ENCODE data around the gene LRTM2. TPM values are rescaled to one million over a fixed set of nuclear protein-coding genes. Genes with fewer than 3 reads are reported as not detected.

Gene LRTM2
- not detected for total RNA-seq

- intact Hi-C loops (cut with DNase I), result loop anchor here (5.0 kb wide), 1 partner anchor 97 kb away; the partner anchor contains the start of gene CACNA2D4
Measured at GRCh38 chr12:1820191-1820895, at the start of gene LRTM2. LRTM2 (plus strand) TSS chr12:1820565; CDS start chr12:1828149, 7,584 bp downstream.

GRCh38 chr12:1773937-1774655 is 46.3 kb upstream of the LRTM2 start:
- H3K9me3 ChIP-seq, result no peaks in the 10 kb centered on the region
- H3K36me3 ChIP-seq, result peaks cover 6% of the 10 kb centered on the region
- TF ChIP-seq CTCF (IDR thresholded peaks at IDR 0.05), result no peak
- H3K27ac ChIP-seq, result no peak overlapping the region
- no peak overlapping the region for H3K9ac ChIP-seq (ENCODE audit: low read depth in 2 of 2, low read length in 2 of 2)
- no peaks in the 10 kb centered on the region for H3K27me3 ChIP-seq
- no peaks in the 10 kb centered on the region for H3K4me1 ChIP-seq
- intact Hi-C loops (cut with DNase I), result no loop called here
- no peak overlapping the region for H3K4me3 ChIP-seq
- no peak for DNase-seq

More at GRCh38 chr12:1820191-1820895, at the start of gene LRTM2:
- Histone ChIP-seq H3K27ac (no peak within 1 kb of the TSS), H3K4me3 (no peak within 1 kb of the TSS), H3K9ac (ENCODE audit: low read depth in 2 of 2, low read length in 2 of 2) (no peak within 1 kb of the TSS), H3K9me3 (no peaks in the 10 kb centered on the region), H3K27me3 (peaks cover 19% of the 10 kb centered on the region), H3K36me3 (no peaks in the 10 kb centered on the region), H3K4me1 (no peaks in the 10 kb centered on the region)
- no peak for TF ChIP-seq CTCF (IDR thresholded peaks at IDR 0.05)
- no peak for DNase-seq

- H3K9me3 ChIP-seq, result no peaks in the 10 kb centered on the region
- intact Hi-C loops (cut with DNase I), result no loop called here
- H3K27me3 ChIP-seq, result no peaks in the 10 kb centered on the region
- no peak for TF ChIP-seq CTCF (IDR thresholded peaks at IDR 0.05)
- no peak overlapping the region for H3K27ac ChIP-seq
- H3K4me3 ChIP-seq, result no peak overlapping the region
- DNase-seq, result no peak
- no peaks in the 10 kb centered on the region for H3K4me1 ChIP-seq
- peaks cover 14% of the 10 kb centered on the region for H3K36me3 ChIP-seq
- H3K9ac ChIP-seq (ENCODE audit: low read depth in 2 of 2, low read length in 2 of 2), result no peak overlapping the region
Measured at GRCh38 chr12:1776170-1776921, 44.0 kb upstream of the LRTM2 start.

GRCh38 chr12:1777798-1778197 is 42.6 kb upstream of the LRTM2 start:
- Histone ChIP-seq H3K36me3 (peaks cover 14% of the 10 kb centered on the region), H3K4me1 (no peaks in the 10 kb centered on the region), H3K27ac (no peak overlapping the region), H3K4me3 (no peak overlapping the region), H3K27me3 (no peaks in the 10 kb centered on the region), H3K9ac (ENCODE audit: low read depth in 2 of 2, low read length in 2 of 2) (no peak overlapping the region), H3K9me3 (no peaks in the 10 kb centered on the region)
- no peak for TF ChIP-seq CTCF (IDR thresholded peaks at IDR 0.05)
- intact Hi-C loops (cut with DNase I), result no loop called here
- no peak for DNase-seq

- no peaks in the 10 kb centered on the region for H3K4me1 ChIP-seq
- no peak overlapping the region for H3K4me3 ChIP-seq
- TF ChIP-seq CTCF (IDR thresholded peaks at IDR 0.05), result no peak
- H3K9ac ChIP-seq (ENCODE audit: low read depth in 2 of 2, low read length in 2 of 2), result no peak overlapping the region
- H3K27ac ChIP-seq, result no peak overlapping the region
- no peaks in the 10 kb centered on the region for H3K9me3 ChIP-seq
- no peaks in the 10 kb centered on the region for H3K27me3 ChIP-seq
- H3K36me3 ChIP-seq, result peaks cover 10% of the 10 kb centered on the region
- no peak for DNase-seq
- intact Hi-C loops (cut with DNase I), result no loop called here
Measured at GRCh38 chr12:1778911-1779310, 41.5 kb upstream of the LRTM2 start.

Measured in colonic mucosa (tissue), 4 donors.